HUES6 (cell line): ENCODE results near the gene ST7.
"Not testable (repeated sequence)": the region's sequence is repeated elsewhere in the genome, so short reads cannot be mapped to it uniquely, and the experiment has no call there.

Source experiments
- H3K27ac ChIP-seq: 2 replicates; pipeline ENCODE4 v1.7.0; 2013; ENCODE audit warnings: low read depth, mild to moderate bottlenecking, low read length, inconsistent platforms
- H3K27me3 ChIP-seq: 2 replicates; pipeline ENCODE4 v1.6.1; 2013; ENCODE audit warnings: low read length; ENCODE audit not compliant: control insufficient read depth, insufficient read depth
- H3K36me3 ChIP-seq: 2 replicates; pipeline ENCODE4 v1.6.1; 2013; ENCODE audit warnings: low read length; ENCODE audit not compliant: control insufficient read depth, insufficient read depth
- H3K4me1 ChIP-seq: 2 replicates; pipeline ENCODE4 v1.6.1; 2013; ENCODE audit warnings: low read length; ENCODE audit not compliant: control insufficient read depth, insufficient read depth
- H3K4me3 ChIP-seq: 2 replicates; pipeline ENCODE4 v1.5.1; 2013; ENCODE audit warnings: low read depth, low read length
- H3K9ac ChIP-seq: one replicate; pipeline ENCODE4 v1.6.1; 2013; ENCODE audit warnings: mild to moderate bottlenecking, low read length
- H3K9me3 ChIP-seq: 2 replicates; pipeline ENCODE4 v1.6.1; 2013; ENCODE audit warnings: low read depth, low read length; ENCODE audit not compliant: control insufficient read depth, insufficient read depth

The ST7 gene

DNA sequence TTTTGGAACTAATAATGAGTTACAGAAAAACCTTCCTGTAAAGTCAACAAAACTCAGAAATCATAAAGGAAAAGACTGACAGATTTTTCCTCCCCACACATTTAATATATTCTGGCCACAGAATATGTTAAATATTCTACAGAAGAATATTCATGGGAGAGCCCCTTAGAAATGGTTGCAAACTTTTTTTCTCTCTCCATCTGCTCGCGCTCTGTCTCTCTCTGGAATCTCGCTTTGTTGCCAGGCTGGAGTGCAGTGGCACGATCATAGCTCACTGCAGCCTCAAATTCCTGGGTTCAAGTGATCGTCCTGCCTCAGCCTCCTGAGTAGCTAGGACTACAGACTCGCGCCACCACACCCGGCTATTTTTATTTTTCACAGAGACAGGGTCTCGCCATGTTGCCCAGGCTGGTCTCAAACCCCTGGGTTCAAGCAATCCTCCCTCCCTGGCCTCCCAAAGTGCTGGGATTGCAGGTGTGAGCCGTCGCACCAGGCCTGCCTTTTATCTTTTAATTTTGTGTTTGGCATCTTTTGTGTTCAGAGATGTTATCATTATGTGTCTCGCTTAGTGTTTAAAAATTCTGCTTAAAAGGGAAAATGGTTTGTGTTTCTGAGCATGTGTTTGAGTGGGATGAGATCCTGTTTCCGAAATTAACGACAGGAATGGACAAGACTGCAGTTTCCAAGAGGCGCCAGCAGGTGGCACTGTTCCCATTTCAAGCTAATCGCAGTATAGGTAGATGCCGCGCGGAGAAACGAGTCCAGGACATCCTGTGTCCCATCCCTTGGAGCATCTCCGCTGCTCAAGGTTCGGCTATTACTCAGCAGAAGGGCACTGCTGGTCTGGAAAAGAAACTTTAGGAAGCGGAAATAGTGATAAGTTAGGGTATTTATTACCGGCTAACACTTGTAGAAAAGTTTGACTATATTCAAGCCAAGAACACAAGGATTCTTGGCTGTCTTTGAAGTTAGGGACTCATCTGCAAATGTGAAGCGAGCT is 23.1 kb upstream of the ST7 start:
- no peak overlapping the region for H3K4me3 ChIP-seq
- no peaks in the 10 kb centered on the region for H3K36me3 ChIP-seq
- H3K9me3 ChIP-seq: no peaks in the 10 kb centered on the region
- no peaks in the 10 kb centered on the region; the same call in 1 of the 2 replicates for H3K27me3 ChIP-seq
- no peak overlapping the region for H3K27ac ChIP-seq
- H3K4me1 ChIP-seq: peaks cover 3% of the 10 kb centered on the region; the same call in 1 of the 2 replicates
- no peak overlapping the region for H3K9ac ChIP-seq

DNA sequence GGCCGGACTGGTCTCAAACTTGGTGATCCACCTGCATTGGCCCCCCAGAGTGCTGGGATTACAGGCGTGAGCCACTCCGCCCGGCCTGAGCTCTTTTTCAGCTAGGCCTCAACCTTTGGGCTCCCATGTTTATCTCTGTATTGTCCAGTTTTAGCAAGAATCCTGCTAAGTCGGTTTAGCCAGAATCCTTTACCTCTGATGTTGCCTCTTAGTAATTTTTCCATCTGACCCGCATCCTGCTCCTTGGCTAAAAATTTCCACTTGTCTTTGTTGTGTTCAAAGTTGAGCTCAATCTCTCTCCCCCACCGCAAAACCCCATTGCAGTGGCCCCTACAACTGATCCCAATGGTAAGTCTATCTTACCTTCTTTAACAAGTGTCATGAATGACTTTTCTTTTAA is 20.7 kb upstream of the ST7 start:
- H3K9me3 ChIP-seq: no peaks in the 10 kb centered on the region
- peaks cover 3% of the 10 kb centered on the region; the same call in 1 of the 2 replicates for H3K4me1 ChIP-seq
- H3K4me3 ChIP-seq: no peak overlapping the region
- no peak overlapping the region for H3K9ac ChIP-seq
- H3K36me3 ChIP-seq: no peaks in the 10 kb centered on the region
- H3K27ac ChIP-seq: no peak overlapping the region
- no peaks in the 10 kb centered on the region; the same call in 1 of the 2 replicates for H3K27me3 ChIP-seq

DNA sequence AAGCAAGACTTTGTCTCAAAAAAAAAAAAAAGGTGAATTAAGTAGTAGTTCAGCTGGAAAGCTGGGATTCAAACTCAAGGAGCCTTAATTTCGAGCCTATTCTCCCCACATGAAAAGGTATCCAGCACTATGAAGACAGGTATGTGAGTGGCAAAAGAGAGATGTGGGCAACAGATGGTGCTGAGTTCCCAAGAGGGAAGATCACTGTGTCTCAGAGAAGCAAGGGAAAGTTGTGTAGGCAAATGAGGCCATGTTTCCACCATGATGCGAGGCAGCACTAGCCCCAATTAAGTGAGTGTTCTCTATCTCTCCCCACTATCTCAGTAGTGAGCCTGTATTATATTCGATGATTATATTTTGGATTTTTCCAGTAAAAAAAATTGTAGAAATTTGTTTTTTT is 19.8 kb upstream of the ST7 start:
- no peaks in the 10 kb centered on the region for H3K36me3 ChIP-seq
- no peak overlapping the region for H3K27ac ChIP-seq
- no peaks in the 10 kb centered on the region for H3K9me3 ChIP-seq
- H3K4me3 ChIP-seq: no peak overlapping the region
- no peaks in the 10 kb centered on the region; the same call in 1 of the 2 replicates for H3K27me3 ChIP-seq
- H3K9ac ChIP-seq: no peak overlapping the region
- H3K4me1 ChIP-seq: peaks cover 3% of the 10 kb centered on the region; the same call in 1 of the 2 replicates

DNA sequence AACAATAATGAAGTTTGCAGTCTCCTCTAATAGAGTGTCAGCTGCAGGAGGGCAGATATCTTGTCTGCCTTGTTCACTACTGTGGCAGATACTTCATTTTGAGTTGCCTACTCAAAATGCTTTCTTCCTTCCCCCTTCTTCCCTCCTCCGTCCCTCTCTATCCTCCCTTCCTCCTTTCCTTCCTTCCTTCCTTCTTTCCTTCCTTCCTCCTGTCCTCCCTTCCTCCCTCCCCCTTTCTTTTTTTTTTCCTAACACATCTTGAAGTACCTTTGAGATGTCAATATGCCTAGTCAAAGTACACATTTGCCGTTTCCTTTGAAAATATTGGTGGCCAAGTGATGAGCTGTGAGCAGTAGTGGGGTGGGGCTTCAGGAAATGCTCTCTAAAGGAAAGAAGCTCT is 18.7 kb upstream of the ST7 start:
- Histone ChIP-seq H3K9me3 (no peaks in the 10 kb centered on the region), H3K9ac (no peak overlapping the region), H3K36me3 (no peaks in the 10 kb centered on the region), H3K27me3 (no peaks in the 10 kb centered on the region; the same call in 1 of the 2 replicates), H3K4me3 (no peak overlapping the region), H3K27ac (no peak overlapping the region), H3K4me1 (peaks cover 3% of the 10 kb centered on the region; the same call in 1 of the 2 replicates)

DNA sequence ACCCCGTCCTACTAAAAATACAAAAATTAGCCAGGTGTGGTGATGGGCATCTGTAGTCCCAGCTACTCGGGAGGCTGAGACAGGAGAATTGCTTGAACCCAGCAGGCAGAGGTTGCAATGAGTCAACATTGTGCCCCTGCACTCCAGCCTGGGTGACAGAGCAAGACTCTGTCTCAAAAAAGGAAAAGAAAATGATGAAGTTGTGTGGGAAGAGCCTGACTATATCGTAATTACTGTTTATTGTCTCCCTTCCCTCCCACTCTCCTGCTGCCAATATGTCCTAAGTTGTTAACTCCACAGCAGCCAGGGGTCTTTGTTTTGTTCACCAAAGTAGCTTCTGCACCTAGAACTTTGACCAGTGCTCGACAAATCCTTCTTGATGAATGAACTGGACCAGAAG is 16.5 kb upstream of the ST7 start:
- not testable (repeated sequence) for H3K4me3 ChIP-seq, H3K9me3 ChIP-seq, H3K9ac ChIP-seq, H3K36me3 ChIP-seq, H3K27me3 ChIP-seq, H3K4me1 ChIP-seq, H3K27ac ChIP-seq

DNA sequence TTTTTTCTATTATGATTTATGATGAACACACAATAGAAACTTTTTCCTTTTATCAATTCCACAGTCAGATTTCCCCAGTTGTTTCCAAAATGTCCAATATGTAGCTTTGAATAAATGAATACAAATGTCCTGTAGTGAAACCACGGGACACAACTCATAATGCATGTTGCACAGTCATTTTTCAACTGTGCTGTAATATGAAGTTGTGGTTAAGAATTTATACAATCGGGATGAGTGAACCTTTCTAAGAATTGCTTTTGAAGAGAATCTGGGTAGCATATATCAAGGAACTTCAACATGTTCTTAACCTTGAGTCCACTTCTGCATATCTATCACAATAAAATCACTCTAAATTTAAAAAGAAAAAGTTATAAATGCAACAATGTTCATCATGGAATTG is 14.6 kb upstream of the ST7 start:
- Histone ChIP-seq H3K4me3 (no peak overlapping the region), H3K9me3 (no peaks in the 10 kb centered on the region), H3K36me3 (no peaks in the 10 kb centered on the region), H3K4me1 (no peaks in the 10 kb centered on the region), H3K27me3 (no peaks in the 10 kb centered on the region), H3K27ac (no peak overlapping the region), H3K9ac (no peak overlapping the region)

DNA sequence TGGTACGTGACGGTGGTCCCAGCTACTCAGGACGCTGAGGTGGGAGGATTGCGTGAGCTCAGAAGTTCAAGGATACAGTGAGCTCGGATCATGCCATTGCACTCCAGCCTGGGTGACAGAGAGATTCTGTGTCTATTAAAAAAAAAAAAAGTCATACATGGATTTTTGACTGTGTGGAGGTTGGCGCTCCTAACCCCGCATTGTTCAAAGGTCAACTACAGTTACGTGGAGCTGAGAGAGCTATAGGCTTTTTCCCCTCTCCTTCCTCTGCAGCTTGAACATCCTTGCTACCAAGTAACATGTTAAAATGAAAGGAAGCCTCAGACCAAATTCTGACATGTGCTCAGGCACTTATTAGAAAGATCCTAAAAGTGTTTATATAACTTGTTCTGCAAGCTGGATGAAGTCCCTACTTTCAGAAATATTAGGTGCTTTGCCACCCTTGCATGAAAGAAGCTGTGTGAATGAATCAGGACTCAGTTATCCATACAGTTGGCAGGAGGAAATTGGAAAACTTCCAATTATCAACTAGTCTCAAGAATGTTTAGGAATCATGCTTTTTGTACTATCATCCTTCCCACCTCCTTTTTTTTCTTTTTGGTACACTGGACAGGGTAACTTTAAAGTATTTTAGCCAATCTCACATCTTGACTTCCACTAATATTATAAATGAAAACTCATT is 12.5 kb upstream of the ST7 start:
- no peaks in the 10 kb centered on the region for H3K4me1 ChIP-seq
- H3K27ac ChIP-seq: no peak overlapping the region
- no peaks in the 10 kb centered on the region for H3K27me3 ChIP-seq
- no peak overlapping the region for H3K9ac ChIP-seq
- no peaks in the 10 kb centered on the region for H3K36me3 ChIP-seq
- H3K9me3 ChIP-seq: no peaks in the 10 kb centered on the region
- no peak overlapping the region for H3K4me3 ChIP-seq

DNA sequence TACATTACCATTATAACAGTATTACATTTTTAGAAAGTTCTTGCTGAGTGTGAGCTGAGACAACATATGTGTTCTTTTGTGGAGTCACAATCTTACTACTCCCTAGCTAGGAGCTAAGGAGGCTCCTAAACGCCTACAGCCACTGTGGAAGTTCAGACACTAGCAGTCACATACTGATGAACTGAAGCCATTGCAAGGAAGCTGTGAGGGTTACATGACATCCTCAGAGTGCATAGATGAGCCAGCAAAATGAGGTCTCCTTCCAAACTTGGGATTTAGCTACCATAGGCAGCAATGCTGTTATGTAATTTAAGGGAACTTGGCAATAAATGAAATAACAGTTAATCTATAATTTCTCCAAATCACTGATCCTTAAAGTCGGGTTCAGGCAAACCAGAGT is 10.8 kb upstream of the ST7 start:
- Histone ChIP-seq H3K9me3 (no peaks in the 10 kb centered on the region), H3K9ac (no peak overlapping the region), H3K27me3 (no peaks in the 10 kb centered on the region), H3K27ac (no peak overlapping the region), H3K4me3 (no peak overlapping the region), H3K36me3 (no peaks in the 10 kb centered on the region), H3K4me1 (no peaks in the 10 kb centered on the region)

DNA sequence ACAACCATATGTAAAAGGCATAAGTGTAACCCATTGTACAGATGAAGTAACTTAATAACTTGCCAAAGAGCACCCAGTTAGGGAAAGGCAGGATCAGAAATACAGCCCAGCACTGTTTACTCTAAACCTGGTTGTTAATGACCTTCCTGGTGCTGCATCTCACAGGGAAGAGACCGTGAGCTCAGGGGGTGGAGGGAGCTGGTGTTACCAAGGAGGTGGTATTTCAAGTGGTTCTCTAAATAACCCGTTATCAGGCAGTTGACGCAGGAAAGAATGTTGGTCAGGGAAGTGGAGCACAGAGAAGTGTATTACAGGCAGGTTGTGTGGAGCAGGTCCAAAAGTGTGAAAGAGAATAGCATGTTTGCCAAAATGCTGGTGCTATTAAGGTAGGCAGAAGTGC is 4.4 kb upstream of the ST7 start:
- H3K27me3 ChIP-seq: no peaks in the 10 kb centered on the region
- H3K36me3 ChIP-seq: no peaks in the 10 kb centered on the region
- H3K4me3 ChIP-seq: no peak overlapping the region
- H3K9ac ChIP-seq: no peak overlapping the region
- no peak overlapping the region for H3K27ac ChIP-seq
- H3K4me1 ChIP-seq: peaks cover 4% of the 10 kb centered on the region
- H3K9me3 ChIP-seq: no peaks in the 10 kb centered on the region

DNA sequence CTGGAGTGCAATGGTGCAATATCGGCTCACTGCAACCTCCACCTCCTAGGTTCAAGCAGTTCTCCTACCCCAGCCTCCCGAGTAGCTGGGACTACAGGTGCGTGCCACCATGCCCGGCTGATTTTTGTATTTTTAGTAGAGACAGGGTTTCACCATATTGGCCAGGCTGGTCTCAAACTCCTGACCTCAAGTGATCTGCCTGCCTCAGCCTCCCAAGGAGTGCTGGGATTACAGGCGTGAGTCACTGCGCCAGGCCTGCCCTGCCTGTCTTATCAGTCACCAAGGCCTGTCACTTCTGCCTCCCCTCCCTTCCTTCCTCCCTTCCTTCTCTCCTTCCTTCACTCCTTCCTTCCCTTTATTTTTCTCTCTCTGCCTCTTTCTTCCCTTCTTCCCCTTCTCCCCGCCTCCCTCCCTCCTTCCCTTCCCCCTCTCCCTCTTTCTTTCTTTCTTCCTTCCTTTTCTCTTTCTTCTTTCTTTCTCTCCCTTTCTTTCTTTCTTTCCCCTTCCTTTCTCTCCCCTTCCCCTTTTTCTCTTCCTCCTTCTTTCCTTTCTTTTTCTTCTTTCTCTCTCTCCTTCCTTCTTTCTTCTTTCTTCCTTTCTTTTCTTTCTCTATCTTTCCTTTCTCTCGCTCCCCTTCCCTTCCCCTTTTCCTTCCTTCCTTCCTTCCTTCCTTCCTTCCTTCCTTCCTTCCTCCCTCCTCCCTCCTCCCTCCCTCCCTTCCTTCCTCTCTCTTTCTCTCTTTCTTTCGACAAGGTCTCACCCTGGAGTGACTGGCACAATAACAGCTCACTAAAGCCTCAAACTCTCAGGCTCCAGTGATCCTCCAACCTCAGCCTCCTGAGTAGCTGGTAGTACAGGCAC is 3.1 kb upstream of the ST7 start:
- Histone ChIP-seq H3K36me3 (no peaks in the 10 kb centered on the region), H3K9ac (no peak overlapping the region), H3K9me3 (no peaks in the 10 kb centered on the region), H3K4me1 (peaks cover 9% of the 10 kb centered on the region), H3K4me3 (no peak overlapping the region), H3K27me3 (no peaks in the 10 kb centered on the region), H3K27ac (no peak overlapping the region)
